Occipital lobe (tissue), 2 donors: Measurements from ENCODE around the gene ZYG11B. TPM values are rescaled to one million over a fixed set of nuclear protein-coding genes. Genes with fewer than 3 reads are reported as not detected.
"Not testable (repeated sequence)": the region's sequence is repeated elsewhere in the genome, so short reads cannot be mapped to it uniquely, and the experiment has no call there.

Source experiments
- DNase-seq: peaks from one replicate; lab custom pipeline; 2025; lab: John Stamatoyannopoulos, UW
- total RNA-seq: library from RNA; depleted of rRNA; stranded (reverse); fragments of >200 nt; gene quantifications from one replicate; pipeline ENCODE4 v1.2.3, GENCODE V29; 2014

Gene ZYG11B
- total RNA-seq, 1 donor from 2014 or later: 162 TPM

- no peak for DNase-seq
These were observed 19.0 kb upstream of the ZYG11B start for GRCh38 chr1:52706941-52707926.

GRCh38 chr1:52707927-52708655, 18.2 kb upstream of the ZYG11B start:
- DNase-seq: no peak

- no peak for DNase-seq
These were observed 17.2 kb upstream of the ZYG11B start for GRCh38 chr1:52709016-52709415.

GRCh38 chr1:52713590-52713989, 12.7 kb upstream of the ZYG11B start:
- DNase-seq: no peak

- not testable (repeated sequence) for DNase-seq
These were observed 11.0 kb upstream of the ZYG11B start for GRCh38 chr1:52715296-52715695.

- DNase-seq: no peak
These were observed 3.0 kb upstream of the ZYG11B start for GRCh38 chr1:52723260-52723659.

GRCh38 chr1:52725903-52726264, 369 bp upstream of the ZYG11B start:
- no peak for DNase-seq

- no peak for DNase-seq
These were observed 897 bp downstream of the ZYG11B start for GRCh38 chr1:52727114-52727586.

GRCh38 chr1:52727956-52728656, 1.9 kb downstream of the ZYG11B start:
- no peak for DNase-seq

GRCh38 chr1:52733368-52733767, 7.1 kb downstream of the ZYG11B start:
- no peak for DNase-seq

- DNase-seq: not testable (repeated sequence)
These were observed 9.1 kb downstream of the ZYG11B start for GRCh38 chr1:52735371-52735770.

- no peak for DNase-seq
These were observed 11.9 kb downstream of the ZYG11B start for GRCh38 chr1:52738148-52738547.

GRCh38 chr1:52738893-52739292, 12.6 kb downstream of the ZYG11B start:
- no peak for DNase-seq

- DNase-seq: no peak
These were observed 13.6 kb downstream of the ZYG11B start for GRCh38 chr1:52739699-52740467.

GRCh38 chr1:52741259-52741658, 15.0 kb downstream of the ZYG11B start:
- no peak for DNase-seq

- DNase-seq: no peak
These were observed 19.9 kb downstream of the ZYG11B start for GRCh38 chr1:52746189-52746588.

- no peak for DNase-seq
These were observed 21.2 kb downstream of the ZYG11B start for GRCh38 chr1:52747450-52747849.

GRCh38 chr1:52748119-52748518, 21.9 kb downstream of the ZYG11B start:
- no peak for DNase-seq

- DNase-seq: not testable (repeated sequence)
These were observed 23.2 kb downstream of the ZYG11B start for GRCh38 chr1:52749496-52749895.

GRCh38 chr1:52750139-52750538, 23.9 kb downstream of the ZYG11B start:
- not testable (repeated sequence) for DNase-seq
